OCI-LY7 (cell line): ENCODE results near the gene MCRIP2. TPM values are rescaled to one million over a fixed set of nuclear protein-coding genes. Genes with fewer than 3 reads are reported as not detected.

Experiments
- BruUV-seq: library from RNA; stranded (reverse); fragments of 400-500 nt; replicated peaks from 2 replicates; lab custom pipeline; 2021; lab: Mats Ljungman, UMichigan
- CTCF ChIA-PET: fragments of 300-600 bp; sonication (Branson Sonifier 250); formaldehyde crosslinking; loops from one replicate; lab custom pipeline; 2022; ENCODE audit warnings: antibody characterized with exemption; ENCODE audit not compliant: unreplicated experiment; lab: Charles Lee
- POLR2A ChIA-PET: fragments of 300-600 bp; sonication (Branson Sonifier 250); formaldehyde crosslinking; loops from one replicate; lab custom pipeline; 2022; ENCODE audit warnings: antibody characterized with exemption; lab: Charles Lee
- DNase-seq: peaks from one replicate; pipeline ENCODE4 v3.0.0-alpha.2; 2015; ENCODE audit warnings: low spot score
- H2AFZ ChIP-seq: fragments of 200-600 bp; sonication (generic), shearing (Covaris generic); 2 replicates; pipeline ENCODE4 v1.6.1; 2014; ENCODE audit warnings: mild to moderate bottlenecking, antibody characterized with exemption, low read length, moderate library complexity
- H3K27ac ChIP-seq: fragments of 200-600 bp; sonication (generic); 2 replicates; pipeline ENCODE4 v1.5.1; 2014; ENCODE audit warnings: mixed run types, low read depth, mild to moderate bottlenecking, moderate library complexity, low read length, inconsistent platforms; ENCODE audit not compliant: poor library complexity, severe bottlenecking
- H3K36me3 ChIP-seq: fragments of 200-600 bp; sonication (generic); 2 replicates; pipeline ENCODE4 v1.6.1; 2014; ENCODE audit warnings: mild to moderate bottlenecking, antibody characterized with exemption, low read length, moderate library complexity, mixed read lengths; ENCODE audit not compliant: insufficient read depth
- H3K4me1 ChIP-seq: fragments of 200-600 bp; sonication (generic); 2 replicates; pipeline ENCODE4 v1.5.1; 2014; ENCODE audit warnings: mild to moderate bottlenecking, low read length; ENCODE audit not compliant: insufficient read depth, poor library complexity, severe bottlenecking
- H3K4me2 ChIP-seq: fragments of 200-600 bp; sonication (generic); 2 replicates; pipeline ENCODE4 v1.6.1; 2014; ENCODE audit warnings: mild to moderate bottlenecking, low read length
- H3K4me3 ChIP-seq: fragments of 200-600 bp; sonication (generic); 2 replicates; pipeline ENCODE4 v1.5.1; 2014; ENCODE audit warnings: mild to moderate bottlenecking, low read depth, low read length; ENCODE audit not compliant: poor library complexity, severe bottlenecking
- H3K79me2 ChIP-seq: fragments of 200-600 bp; sonication (generic); 2 replicates; pipeline ENCODE4 v1.6.1; 2016; ENCODE audit warnings: low read depth, mild to moderate bottlenecking, low read length, moderate library complexity, mixed read lengths; ENCODE audit not compliant: insufficient read depth
- H3K9me2 ChIP-seq: fragments of 200-600 bp; sonication (generic); 2 replicates; pipeline ENCODE4 v1.6.1; 2016; ENCODE audit warnings: mild to moderate bottlenecking, low read length, mixed read lengths; ENCODE audit not compliant: insufficient read depth
- H3K9me3 ChIP-seq: fragments of 200-600 bp; sonication (generic); 2 replicates; pipeline ENCODE4 v1.6.1; 2014; ENCODE audit warnings: mild to moderate bottlenecking, mixed run types, low read length, mixed read lengths
- H4K20me1 ChIP-seq: fragments of 200-600 bp; sonication (generic); 2 replicates; pipeline ENCODE4 v1.6.1; 2014; ENCODE audit warnings: mild to moderate bottlenecking, antibody characterized with exemption, low read length, moderate library complexity, mixed read lengths; ENCODE audit not compliant: insufficient read depth
- CTCF ChIP-seq: fragments of 200-600 bp; sonication (generic); conservative IDR thresholded peaks from 2 replicates; pipeline ENCODE4 v1.5.1; 2014; ENCODE audit warnings: mild to moderate bottlenecking, antibody characterized with exemption, low read length, moderate library complexity, mixed read lengths
- EZH2phosphoT487 ChIP-seq: fragments of 200-600 bp; sonication (generic); IDR thresholded peaks from 2 replicates; pipeline ENCODE4 v1.6.1; 2018; ENCODE audit warnings: low read depth, borderline replicate concordance, mild to moderate bottlenecking, mixed run types, antibody characterized with exemption, low read length, moderate library complexity, mixed read lengths
- intact Hi-C: fragments of 100-400 bp; cut with micrococcal nuclease; formaldehyde crosslinking; loops from one replicate; pipeline ENCODE4 v1.10.0; 2022; ENCODE audit not compliant: unreplicated experiment
- total RNA-seq, 2 experiments: library from RNA; depleted of rRNA in 1 of 2; stranded (reverse); fragments of >200 nt in 1 of 2; shearing (Covaris generic) in 1 of 2; gene quantifications; 2 replicates each; pipeline ENCODE4 v1.2.3, GENCODE V29; 2014 to 2022

The MCRIP2 gene
- total RNA-seq, 2 experiments from 2014 or later: 62.8 to 64.1 TPM

GRCh38 chr16:668519-669171 is 27.0 kb downstream of the MCRIP2 start:
- CTCF ChIA-PET: no interaction called here
- H3K4me3 ChIP-seq: peak overlapping the region; percentile 99
- H3K36me3 ChIP-seq: peaks cover 39% of the 10 kb centered on the region
- peak overlapping the region; percentile 88 for H3K4me2 ChIP-seq
- peaks cover 14% of the 10 kb centered on the region for H3K4me1 ChIP-seq
- no peaks in the 10 kb centered on the region for H3K9me3 ChIP-seq
- no TSS peak for BruUV-seq
- POLR2A ChIA-PET: no interaction called here
- no peaks in the 10 kb centered on the region for H4K20me1 ChIP-seq
- DNase-seq: no peak
- H3K79me2 ChIP-seq: peaks cover 12% of the 10 kb centered on the region; the same call in 1 of the 2 replicates
- H3K9me2 ChIP-seq: no peaks in the 10 kb centered on the region
- intact Hi-C loops: loop anchor here (1.0 to 2.0 kb wide), 2 partner anchors 11 to 20 kb away; partner anchors contain the start of gene WDR90
- no peak overlapping the region for H2AFZ ChIP-seq
- H3K27ac ChIP-seq: peak overlapping the region; percentile 52
- no peak for TF ChIP-seq EZH2phosphoT487
- no peak for TF ChIP-seq CTCF

DNA sequence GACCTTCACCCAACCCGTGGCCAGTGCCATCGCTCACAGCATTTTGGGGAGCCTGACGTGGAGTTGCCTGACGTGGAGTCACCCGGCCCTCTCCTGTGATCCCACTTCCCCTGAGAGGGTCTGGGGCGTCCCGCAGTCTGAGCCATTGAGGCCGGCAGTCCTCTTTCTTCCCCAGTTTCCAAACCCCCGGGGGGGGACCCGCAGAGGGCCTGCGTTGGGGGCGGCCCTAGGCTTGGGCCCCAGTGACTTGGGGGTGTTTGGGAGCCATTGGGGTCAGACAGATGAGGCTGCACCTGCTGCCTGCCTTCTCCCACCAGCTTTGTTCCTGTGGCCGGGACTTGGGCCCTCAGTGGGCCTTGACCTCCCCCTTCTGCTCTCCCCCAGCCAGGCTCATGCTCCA is 28.0 kb downstream of the MCRIP2 start:
- TF ChIP-seq CTCF: no peak
- TF ChIP-seq EZH2phosphoT487: no peak
- no peaks in the 10 kb centered on the region for H4K20me1 ChIP-seq
- H3K27ac ChIP-seq: no peak overlapping the region
- no peak for DNase-seq
- H3K4me2 ChIP-seq: peak overlapping the region; percentile 88; the same call in 1 of the 2 replicates
- CTCF ChIA-PET: no interaction called here
- no peak overlapping the region for H2AFZ ChIP-seq
- peaks cover 14% of the 10 kb centered on the region for H3K4me1 ChIP-seq
- intact Hi-C loops: loop anchor here (2.0 kb wide), 1 partner anchor 21 kb away; the partner anchor contains the start of gene WDR90
- peaks cover 12% of the 10 kb centered on the region; the same call in 1 of the 2 replicates for H3K79me2 ChIP-seq
- H3K4me3 ChIP-seq: peak overlapping the region; percentile 99
- POLR2A ChIA-PET: interaction anchor here (0.5 to 1.1 kb wide), 2 partner anchors 10 to 1811 kb away, joined by 3 to 4 read pairs; no protein-coding TSS in a partner anchor
- no peaks in the 10 kb centered on the region for H3K9me2 ChIP-seq
- no TSS peak for BruUV-seq
- peaks cover 45% of the 10 kb centered on the region for H3K36me3 ChIP-seq
- no peaks in the 10 kb centered on the region for H3K9me3 ChIP-seq
